Hematopoietic multipotent progenitor cell treated with erythropoietin and hydrocortisone succinate and interleukin-3 and kit ligand, for 6 days (in vitro differentiated cells): ENCODE measurements around the gene CCDC27.

Experiments
- DNase-seq: peaks from one replicate; pipeline ENCODE4 v3.0.0-alpha.2; 2015

CCDC27 gene

GRCh38 chr1:3752400-3752945 lies at the start of gene CCDC27:
Gene CCDC27 (plus strand): TSS chr1:3752450. CDS start chr1:3752482, 32 bp downstream.
- no peak for DNase-seq

- no peak for DNase-seq
Measured at GRCh38 chr1:3702528-3702927, 49.7 kb upstream of the CCDC27 start.

- no peak for DNase-seq
Measured at GRCh38 chr1:3702990-3703728, 49.1 kb upstream of the CCDC27 start.

- no peak for DNase-seq
Measured at GRCh38 chr1:3703786-3704371, 48.4 kb upstream of the CCDC27 start.

- no peak for DNase-seq
Measured at GRCh38 chr1:3705341-3705950, 46.8 kb upstream of the CCDC27 start.

- no peak for DNase-seq
Measured at GRCh38 chr1:3706651-3707297, 45.5 kb upstream of the CCDC27 start.

- no peak for DNase-seq
Measured at GRCh38 chr1:3707298-3707938, 44.8 kb upstream of the CCDC27 start.

GRCh38 chr1:3707939-3708328 lies 44.3 kb upstream of the CCDC27 start:
- DNase-seq, result no peak

GRCh38 chr1:3708791-3709190 lies 43.5 kb upstream of the CCDC27 start:
- no peak for DNase-seq

- DNase-seq, result no peak
Measured at GRCh38 chr1:3710251-3710650, 42.0 kb upstream of the CCDC27 start.

- no peak for DNase-seq
Measured at GRCh38 chr1:3711381-3711779, 40.9 kb upstream of the CCDC27 start.

GRCh38 chr1:3711780-3712451 lies 40.3 kb upstream of the CCDC27 start:
- no peak for DNase-seq

- DNase-seq, result no peak
Measured at GRCh38 chr1:3712573-3713535, 39.4 kb upstream of the CCDC27 start.

- DNase-seq, result no peak
Measured at GRCh38 chr1:3713840-3714239, 38.4 kb upstream of the CCDC27 start.

GRCh38 chr1:3714284-3714741 lies 37.9 kb upstream of the CCDC27 start:
- DNase-seq, result no peak

- DNase-seq, result no peak
Measured at GRCh38 chr1:3714814-3715213, 37.4 kb upstream of the CCDC27 start.

- DNase-seq, result no peak
Measured at GRCh38 chr1:3716351-3716750, 35.9 kb upstream of the CCDC27 start.

GRCh38 chr1:3717041-3717714 lies 35.1 kb upstream of the CCDC27 start:
- DNase-seq, result no peak

GRCh38 chr1:3717715-3718601 lies 34.3 kb upstream of the CCDC27 start:
- peak; percentile 55 for DNase-seq
